NCI-H510A (cell line): ENCODE measurements around the gene ZC3H18.

ENCODE experiments used
- DNase-seq: peaks from one replicate; lab custom pipeline; 2025; lab: John Stamatoyannopoulos, UW

The ZC3H18 gene

GRCh38 chr16:88639231-88640038 is 69.2 kb downstream of the ZC3H18 start:
- DNase-seq: peak; percentile 57

DNA sequence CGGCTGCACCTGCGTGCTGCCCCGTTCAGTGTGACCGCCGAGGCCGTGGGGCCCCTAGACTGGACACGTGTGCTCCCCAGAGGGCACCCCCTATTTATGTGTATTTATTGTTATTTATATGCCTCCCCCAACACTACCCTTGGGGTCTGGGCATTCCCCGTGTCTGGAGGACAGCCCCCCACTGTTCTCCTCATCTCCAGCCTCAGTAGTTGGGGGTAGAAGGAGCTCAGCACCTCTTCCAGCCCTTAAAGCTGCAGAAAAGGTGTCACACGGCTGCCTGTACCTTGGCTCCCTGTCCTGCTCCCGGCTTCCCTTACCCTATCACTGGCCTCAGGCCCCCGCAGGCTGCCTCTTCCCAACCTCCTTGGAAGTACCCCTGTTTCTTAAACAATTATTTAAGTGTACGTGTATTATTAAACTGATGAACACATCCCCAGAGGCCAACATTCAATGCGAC is 69.9 kb downstream of the ZC3H18 start:
- DNase-seq: no peak

- no peak for DNase-seq
Observed at GRCh38 chr16:88640498-88641247, 70.5 kb downstream of the ZC3H18 start.

GRCh38 chr16:88642881-88643643 is 72.9 kb downstream of the ZC3H18 start:
- no peak for DNase-seq

- no peak for DNase-seq
Observed at GRCh38 chr16:88643644-88643932, 73.4 kb downstream of the ZC3H18 start.

- DNase-seq: no peak
Observed at GRCh38 chr16:88645455-88645854, 75.3 kb downstream of the ZC3H18 start.

DNA sequence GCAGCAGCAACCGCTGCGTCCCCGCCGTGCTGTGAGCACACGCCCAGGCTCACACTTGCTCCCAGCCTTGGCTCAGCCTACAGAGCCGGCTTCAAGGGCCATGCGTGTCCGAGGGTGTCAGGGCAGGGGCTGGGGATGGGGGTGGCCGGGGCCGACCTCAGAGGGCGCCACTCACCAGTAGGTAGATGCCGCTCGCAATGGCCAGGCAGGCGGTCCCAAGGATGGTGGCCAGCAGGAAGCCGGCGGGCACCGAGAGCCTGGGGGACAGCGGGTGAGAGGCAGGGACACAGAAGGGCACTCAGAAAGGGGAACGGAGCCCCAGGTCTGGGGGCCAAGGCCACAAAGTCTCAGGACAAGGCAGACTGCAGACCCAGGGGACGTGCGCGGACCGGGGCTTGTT is 75.7 kb downstream of the ZC3H18 start:
- DNase-seq: no peak

- DNase-seq: no peak
Observed at GRCh38 chr16:88646345-88647034, 76.3 kb downstream of the ZC3H18 start.

DNA sequence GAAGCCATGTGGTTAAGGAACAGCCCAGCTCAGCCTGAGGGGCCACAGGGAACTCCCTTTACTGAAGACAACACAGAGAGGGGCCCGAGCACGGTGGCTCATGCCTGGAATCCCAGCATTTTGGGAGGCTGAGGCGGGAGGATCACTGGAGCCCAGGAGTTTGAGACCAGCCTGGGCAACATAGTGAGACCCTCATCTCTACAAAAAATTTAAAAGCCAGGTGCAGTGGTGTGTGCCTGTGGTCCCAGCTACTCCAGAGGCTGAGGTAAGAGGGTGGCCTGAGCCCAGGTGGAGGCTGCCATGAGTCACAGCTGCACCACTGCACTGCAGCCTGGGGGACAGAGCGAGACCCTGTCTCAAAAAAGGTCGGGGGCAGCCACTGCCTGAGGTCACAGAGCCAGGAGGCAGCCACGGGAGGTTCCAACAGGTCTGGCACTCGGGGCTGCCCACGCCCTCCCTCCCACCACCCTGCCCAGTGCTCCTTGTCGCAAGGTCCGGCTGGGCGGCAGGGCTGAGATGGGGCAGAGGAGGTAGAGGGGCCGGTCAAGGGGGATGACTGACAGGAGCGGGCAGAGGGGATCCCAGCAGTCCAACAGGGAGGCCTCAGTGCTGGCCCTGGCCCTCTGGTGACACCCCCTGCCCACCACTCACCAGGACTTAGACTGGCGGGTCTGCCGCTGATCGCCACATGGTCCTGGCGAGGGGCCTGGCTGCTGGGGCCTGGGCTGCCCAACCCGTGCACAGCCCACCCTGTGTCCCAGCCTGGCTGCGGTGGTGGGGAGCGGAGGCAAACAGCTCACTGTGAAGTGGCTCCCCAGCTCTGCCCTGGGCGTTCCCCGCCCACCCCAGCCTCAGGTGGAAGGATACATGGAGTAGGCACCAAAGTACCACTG is 77.2 kb downstream of the ZC3H18 start:
- no peak for DNase-seq

GRCh38 chr16:88649195-88649923 is 79.2 kb downstream of the ZC3H18 start:
- DNase-seq: no peak

DNA sequence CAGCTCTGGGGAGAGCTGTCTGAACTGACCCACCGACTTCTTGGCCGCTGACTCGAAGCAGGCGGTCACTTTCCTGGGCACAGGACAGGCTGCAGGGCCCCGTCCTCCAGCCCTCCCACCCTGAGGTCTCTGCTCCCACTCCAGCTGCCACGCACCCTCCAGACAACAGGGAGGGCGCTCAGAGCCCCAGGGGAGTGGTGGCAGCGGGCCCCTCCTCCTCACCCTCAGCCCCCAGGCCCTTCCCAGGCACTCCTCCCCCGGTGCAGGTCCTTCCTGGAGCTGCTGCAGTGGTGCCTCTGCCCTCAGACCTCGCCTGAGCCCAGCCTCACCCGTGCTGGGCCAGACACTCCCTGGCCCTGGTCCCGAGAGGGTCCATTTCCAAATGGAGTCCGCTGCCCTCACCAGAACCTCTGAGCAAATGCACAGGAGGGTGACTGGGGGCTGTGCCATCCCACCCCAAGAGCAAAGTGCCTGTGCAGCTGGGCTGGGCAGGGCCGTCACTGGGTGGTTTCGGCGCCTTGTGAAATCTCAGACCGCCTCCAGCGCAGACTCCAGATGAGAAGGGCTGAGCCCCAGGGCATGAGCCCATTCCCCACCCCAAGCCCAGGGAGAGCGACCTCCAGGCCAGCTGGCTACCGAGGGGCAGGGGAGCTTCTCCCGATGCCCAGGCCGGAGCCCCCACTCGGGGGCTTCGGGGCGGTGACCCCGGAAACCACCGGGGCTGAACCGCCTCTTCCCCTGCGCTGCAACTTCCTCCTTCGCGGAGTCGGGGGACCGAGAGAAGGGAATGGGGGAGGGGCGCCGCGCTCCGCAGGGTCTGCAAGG is 79.9 kb downstream of the ZC3H18 start:
- no peak for DNase-seq

DNA sequence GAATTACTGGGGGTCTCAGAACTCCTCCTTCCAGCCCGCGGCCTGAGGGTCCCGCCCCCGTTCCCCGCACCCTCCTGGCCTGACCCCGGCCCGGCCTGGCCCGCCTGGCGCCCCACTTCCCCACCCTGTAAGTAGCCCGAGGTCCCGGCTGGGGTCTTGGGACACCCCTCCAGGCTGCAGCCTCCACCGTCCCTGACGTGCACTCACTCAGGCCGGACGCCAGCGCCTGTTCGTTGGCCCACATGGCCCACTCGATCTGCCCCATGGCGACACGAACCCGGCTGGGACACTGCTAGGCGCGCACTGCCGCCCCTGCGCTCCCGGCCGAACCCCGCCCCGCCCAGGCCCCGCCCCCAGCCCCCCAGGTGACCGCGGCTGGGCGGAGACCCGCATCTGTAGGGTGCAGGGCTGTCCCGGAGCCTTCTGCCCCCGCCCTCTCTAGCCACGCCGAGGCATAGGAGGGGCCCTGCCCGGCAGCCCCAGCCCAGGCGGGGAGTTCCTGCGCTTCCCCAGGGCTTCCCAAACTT is 80.6 kb downstream of the ZC3H18 start, which contains the start of gene CYBA:
CYBA (minus strand) TSS at position 305 of the 527 bp plus-strand sequence; CDS start at position 265, 40 bp downstream.
- DNase-seq: no peak

DNA sequence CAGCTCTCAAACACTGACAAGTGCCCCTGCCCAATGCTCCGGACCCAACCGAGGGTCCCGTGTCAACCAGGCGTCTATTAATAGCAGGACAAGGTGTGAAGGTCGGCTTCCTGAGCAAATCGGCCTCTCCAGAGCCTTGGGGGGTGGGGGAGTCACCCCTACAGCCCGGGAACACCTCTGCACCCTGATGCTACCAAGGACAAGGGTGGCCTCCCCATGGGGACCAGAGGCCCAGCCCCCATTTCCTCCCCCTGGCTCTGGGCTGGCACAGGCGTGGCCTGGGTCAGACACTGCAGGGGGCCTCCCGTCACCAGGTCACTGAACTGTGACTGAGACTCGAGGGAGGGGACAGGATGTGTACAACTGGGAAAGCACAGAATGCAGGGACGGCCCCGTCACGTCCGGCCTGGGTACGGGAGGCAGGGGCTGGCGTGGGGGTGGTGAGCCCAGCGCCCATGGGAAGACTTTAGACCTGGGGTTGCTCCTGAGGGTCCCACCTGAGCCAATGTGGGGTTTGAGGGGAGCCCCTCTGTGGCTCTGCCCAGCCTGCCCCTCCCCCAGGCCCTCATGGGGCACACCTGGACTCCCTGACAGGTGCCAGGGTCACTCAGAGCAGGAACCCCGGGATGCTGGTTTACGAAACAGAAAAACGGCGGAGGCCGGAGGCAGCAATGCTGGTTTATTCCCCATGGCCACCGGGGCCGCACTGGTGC is 81.2 kb downstream of the ZC3H18 start:
- DNase-seq: peak; percentile 64

- DNase-seq: no peak
Observed at GRCh38 chr16:88651989-88652761, 82.0 kb downstream of the ZC3H18 start.

- DNase-seq: no peak
Observed at GRCh38 chr16:88652762-88653063, 82.5 kb downstream of the ZC3H18 start.

GRCh38 chr16:88653101-88653500 is 82.9 kb downstream of the ZC3H18 start:
- no peak for DNase-seq

- DNase-seq: no peak
Observed at GRCh38 chr16:88653596-88654362, 83.6 kb downstream of the ZC3H18 start.
